GM03348 (cell line): ENCODE results near the gene CAPZB.

Experiments
- DNase-seq: peaks from one replicate; pipeline ENCODE4 v3.0.0; 2012; ENCODE audit warnings: low spot score

The CAPZB gene

GRCh38 chr1:19367584-19368041 lies 117.7 kb downstream of the CAPZB start:
- no peak for DNase-seq

- no peak for DNase-seq
Observed at GRCh38 chr1:19366599-19367536, 118.5 kb downstream of the CAPZB start.

- DNase-seq: peak; percentile 75
Observed at GRCh38 chr1:19365721-19366120, 119.6 kb downstream of the CAPZB start.

DNA sequence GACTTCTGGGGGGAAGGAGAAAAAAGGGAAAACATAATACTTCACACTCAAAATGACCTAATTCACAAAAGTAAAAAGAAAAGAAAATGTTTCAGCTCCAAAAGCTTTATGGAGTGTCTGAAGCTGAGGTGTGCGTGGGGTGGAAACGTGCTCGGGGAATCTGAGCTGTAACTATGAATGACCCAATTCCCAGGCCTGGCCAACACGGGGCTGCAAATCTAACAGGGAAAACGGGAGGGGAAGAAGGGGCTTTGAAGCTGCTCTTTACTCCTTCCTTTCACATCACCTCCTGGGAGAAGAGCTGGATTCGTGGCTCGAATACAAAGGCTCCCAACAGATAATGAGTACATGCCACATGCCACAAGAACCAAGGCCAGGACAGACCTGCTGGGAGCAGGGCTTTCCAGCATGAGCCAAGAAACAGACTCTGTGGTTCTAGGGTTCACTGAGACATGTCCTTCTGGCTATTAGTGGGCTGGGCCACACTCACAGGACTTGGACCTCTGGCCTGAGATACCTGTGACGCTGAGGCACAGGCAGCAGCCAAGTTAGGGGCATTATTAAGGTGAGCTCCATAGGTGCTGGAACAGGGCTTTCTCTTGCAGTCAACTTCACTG lies 121.7 kb downstream of the CAPZB start:
- DNase-seq: no peak

- peak; percentile 39 for DNase-seq
Observed at GRCh38 chr1:19361611-19362147, 123.7 kb downstream of the CAPZB start.

GRCh38 chr1:19360843-19361610 lies 124.3 kb downstream of the CAPZB start:
- DNase-seq: no peak

DNA sequence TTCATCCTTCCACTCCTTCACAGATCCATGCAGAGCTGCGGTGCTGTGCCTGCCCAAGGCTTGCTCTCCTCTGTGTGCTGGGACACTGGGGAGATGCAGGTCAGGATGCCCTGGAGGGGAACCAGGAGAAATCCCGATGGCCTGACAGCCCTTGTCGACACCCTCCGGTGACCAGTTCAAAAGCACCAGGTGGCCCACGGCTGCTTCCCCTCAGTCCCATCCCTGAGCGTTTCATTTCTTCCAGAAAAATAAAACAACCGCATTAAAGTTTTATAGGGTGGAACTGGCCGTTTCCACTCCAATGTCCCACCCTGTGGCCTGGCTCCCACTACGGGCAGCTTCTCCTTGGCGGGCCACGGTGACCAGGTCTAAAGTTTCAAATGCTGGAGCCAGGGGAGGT lies 124.9 kb downstream of the CAPZB start:
- DNase-seq: no peak

GRCh38 chr1:19360016-19360415 lies 125.3 kb downstream of the CAPZB start:
- DNase-seq: no peak

DNA sequence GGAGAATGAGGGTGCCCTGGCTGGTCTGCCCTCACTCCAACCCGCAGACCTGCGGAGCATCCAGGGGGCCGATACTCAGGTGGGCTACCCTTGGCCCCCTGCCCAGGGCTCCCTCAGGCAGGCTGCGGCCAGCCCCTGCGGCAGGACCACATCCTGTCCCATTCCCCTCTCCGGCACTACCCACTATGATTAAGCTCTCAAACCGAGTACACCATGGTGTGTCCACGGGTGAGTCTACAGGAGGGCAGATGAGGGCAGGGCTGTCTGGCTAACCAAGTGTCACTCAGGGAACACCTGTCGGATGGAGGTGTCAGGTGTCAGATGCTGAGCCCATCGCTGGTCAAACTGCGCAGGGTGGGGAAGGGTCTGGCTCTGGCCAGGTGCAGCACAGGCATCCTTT lies 126.0 kb downstream of the CAPZB start:
- DNase-seq: no peak

- no peak for DNase-seq
Observed at GRCh38 chr1:19358710-19359109, 126.6 kb downstream of the CAPZB start.

DNA sequence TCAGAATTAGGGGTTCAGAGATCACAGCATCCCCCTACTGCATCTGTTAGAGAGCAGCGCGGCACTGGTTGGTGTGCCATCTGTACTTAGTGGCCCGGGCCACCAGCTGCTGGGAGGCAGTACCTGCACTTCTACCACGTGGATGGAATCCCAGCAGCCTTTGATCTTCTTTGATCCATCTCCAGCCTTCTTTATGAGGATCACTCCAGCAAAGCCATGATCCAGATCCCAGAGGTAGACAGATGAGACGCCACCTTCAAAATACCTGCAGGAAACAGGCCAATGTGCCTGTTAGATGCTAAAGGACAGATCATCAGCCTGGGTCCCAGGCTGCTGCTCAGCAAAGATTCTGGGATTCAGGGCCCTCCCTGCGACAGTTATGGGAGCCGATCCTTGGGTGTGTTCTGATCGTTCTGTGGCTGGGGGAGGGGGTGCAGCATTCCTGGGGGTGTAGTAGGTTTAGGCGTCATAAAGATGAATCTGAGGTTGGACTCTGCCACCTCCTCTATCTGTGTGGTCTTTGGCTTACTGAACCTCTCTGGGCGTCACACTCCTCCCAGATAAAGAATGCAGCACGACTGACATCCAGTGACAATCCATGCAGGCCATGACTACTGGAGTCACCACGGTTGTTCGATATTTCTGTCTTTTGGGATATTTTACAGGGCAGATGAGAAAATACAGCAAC lies 127.9 kb downstream of the CAPZB start:
- no peak for DNase-seq

DNA sequence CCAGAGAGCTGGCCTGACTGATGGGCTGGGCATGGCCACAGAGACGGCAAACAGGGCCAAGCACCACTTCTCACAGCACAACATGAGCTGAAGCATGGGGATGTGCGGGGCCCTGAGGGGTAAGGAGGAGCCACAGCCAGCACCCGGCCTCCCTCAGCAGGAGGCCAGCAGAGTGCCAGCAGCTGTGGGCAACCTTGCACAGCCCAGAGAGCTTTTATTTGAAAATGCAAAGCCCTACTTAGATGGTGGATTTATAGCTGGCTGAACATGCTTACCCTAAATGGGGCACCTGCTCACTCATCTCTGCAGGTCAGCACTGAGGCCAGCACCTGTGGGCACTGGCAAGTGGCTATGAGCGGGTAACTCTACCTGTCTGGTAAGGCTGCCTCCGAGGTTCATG lies 129.1 kb downstream of the CAPZB start:
- DNase-seq: no peak

GRCh38 chr1:19354531-19354981 lies 130.8 kb downstream of the CAPZB start:
- DNase-seq: no peak

DNA sequence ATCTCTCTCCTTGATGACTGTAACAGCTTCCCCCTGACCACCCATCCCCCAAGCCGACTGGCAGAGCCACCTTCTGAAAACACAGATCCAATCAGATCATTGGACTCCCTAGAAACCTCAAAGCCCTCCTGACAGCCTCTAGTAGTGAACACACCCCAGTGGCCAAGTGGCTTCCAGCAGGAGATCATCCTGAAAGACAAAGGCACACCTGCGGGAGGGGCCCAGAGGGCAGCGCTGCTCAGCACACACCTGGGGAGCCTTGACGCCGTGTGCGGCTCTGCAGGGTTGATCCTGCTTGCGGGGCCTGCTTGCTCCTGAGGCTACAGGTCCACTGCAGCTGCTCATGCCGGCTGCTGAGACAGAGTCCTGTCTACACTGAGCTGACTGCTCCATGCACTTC lies 131.7 kb downstream of the CAPZB start:
- no peak for DNase-seq

DNA sequence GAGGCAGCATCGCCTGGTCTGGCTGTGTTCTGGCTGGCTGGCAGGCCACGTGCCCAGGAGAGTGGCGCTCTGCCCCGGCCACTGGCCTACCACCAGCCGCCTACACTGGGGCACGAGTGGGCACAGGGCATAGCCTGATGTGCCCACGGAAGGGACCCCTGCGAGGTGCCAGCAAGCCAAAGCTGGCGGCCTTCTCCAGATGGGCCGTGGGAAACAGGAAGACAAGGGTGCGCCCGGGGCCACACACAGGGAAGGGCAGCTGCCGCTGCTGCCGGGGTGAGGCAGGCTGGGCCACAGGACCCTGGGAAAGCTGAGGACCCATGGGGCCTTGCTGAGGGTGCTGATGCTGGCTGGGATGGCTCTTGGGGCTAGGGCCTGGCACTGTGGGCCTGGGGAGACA lies 132.5 kb downstream of the CAPZB start:
- DNase-seq: no peak

- no peak for DNase-seq
Observed at GRCh38 chr1:19351873-19352272, 133.5 kb downstream of the CAPZB start.

DNA sequence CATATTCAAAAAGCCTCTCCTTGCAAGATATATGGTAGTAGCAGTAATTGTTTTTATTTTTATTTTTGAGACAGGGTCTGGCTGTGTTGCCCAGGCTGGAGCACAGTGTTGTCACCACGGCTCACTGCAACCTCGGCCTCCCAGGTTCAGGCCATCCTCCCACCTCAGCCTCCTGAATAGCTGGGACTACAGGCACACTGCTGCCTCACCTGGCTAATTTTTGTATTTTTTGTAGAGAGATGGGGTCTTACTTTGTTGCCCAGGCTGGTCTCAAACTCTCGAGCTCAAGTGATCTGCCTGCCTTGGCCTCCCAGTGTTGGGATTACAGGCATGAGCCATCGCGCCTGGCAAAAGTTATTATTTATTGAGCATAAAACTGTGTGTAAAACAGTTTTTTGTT lies 134.8 kb downstream of the CAPZB start:
- DNase-seq: no peak

GRCh38 chr1:19349999-19350398 lies 135.3 kb downstream of the CAPZB start:
- no peak for DNase-seq

GRCh38 chr1:19348441-19349198 lies 136.7 kb downstream of the CAPZB start:
- DNase-seq: no peak

GRCh38 chr1:19347533-19348172 lies 137.7 kb downstream of the CAPZB start:
- DNase-seq: no peak
